ENCODE measurements around the gene CRABP1. TPM values are rescaled to one million over a fixed set of nuclear protein-coding genes. Genes with fewer than 3 reads are reported as not detected.

Gene CRABP1
- total RNA-seq, 4 donors from 2014 or later = not detected

DNA sequence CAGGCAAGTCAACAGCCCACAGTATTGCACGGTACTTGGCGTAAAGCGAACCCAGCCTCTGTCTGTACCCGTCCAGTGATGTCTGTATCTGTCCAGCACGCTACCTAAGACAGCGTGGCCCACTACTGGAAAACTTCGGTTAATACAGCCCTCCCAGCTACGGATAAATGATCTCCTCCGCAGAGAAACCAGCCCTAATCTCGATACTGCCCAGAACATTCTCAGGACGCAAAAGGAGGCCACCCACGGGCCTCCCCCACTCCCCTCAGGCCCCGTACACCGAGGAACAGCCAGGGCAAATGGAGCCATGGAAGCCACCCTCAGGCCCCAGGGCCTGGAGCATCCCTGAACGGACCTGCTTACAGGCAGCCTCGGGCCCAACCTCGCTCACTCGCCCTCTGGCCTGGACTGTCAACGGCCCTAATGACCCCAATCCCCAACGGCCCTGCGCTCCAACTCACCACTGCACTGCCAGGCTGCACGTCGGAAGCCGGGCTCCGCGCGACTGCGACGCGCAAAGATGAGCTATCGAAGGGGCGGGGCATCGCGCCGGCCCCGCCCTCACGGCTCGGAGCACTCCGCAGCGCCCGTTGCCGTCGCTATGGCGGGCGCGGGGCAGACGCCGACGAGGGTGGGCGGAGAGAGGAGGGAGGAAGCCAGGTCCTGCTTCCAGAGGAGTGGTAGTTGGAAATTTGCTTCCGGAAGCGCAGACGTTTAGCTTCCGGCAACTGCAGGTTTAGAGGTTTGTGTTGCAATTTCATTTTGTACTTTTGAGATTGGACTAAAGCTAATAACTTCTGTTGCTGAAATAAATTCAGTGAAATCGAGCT, 40.8 kb upstream of the CRABP1 start, which contains the start of gene SKIC8:
SKIC8 (minus strand) TSS at position 509 of the 830 bp plus-strand sequence. CDS start 3,923 bp downstream, outside the sequence.
- DNase-seq (peak; percentile 80 to 91), ATAC-seq (peak; percentile 92 to 95)
- in situ Hi-C loops (cut with MboI; ENCODE audit: low sequenced_read_pairs in 4 of 4) (no loop called here), intact Hi-C loops (cut with DNase I; ENCODE audit: low total_unique reads) (loop anchor here (1.0 to 2.0 kb wide), 2 partner anchors 35 to 139 kb away; partner anchors contain the start of genes DNAJA4 and IREB2)
- H3K27me3 ChIP-seq = no peaks in the 10 kb centered on the region
- TF ChIP-seq POLR2A (IDR thresholded peaks at IDR 0.05) = peak; percentile 78 to 85
- no peak for TF ChIP-seq CTCF (IDR thresholded peaks at IDR 0.05 in 4 of 5, conservative IDR thresholded peaks at IDR 0.05 in 1 of 5)
- peak within 1 kb of the TSS; percentile 74 to 98 (median 92) for H3K4me3 ChIP-seq
- peaks cover 16 to 19% of the 10 kb centered on the region in 2 donors for H3K4me1 ChIP-seq
- no peaks in the 10 kb centered on the region for H3K36me3 ChIP-seq
- H3K27ac ChIP-seq = peak within 1 kb of the TSS; percentile 84 to 88 (median 85)
- H3K9me3 ChIP-seq = no peaks in the 10 kb centered on the region

DNA sequence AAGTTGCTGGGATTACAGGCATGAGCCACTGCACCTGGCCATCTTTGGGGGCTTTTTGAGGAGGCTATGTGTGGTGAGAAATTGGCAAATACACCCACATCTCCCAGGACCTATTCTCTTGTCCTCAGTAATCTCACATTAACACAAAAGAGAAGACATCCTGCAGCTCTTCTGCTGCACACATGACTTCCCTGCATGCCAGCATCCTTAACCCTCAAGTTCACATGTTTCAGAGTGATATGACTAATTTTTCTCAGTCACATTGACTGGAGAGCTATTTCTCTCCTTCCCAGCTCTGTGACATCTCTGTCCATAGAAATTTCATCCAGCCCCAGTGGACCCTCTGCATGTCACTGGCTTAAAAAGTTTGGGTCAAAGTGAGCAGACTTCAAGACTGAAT, 38.8 kb upstream of the CRABP1 start:
- intact Hi-C loops (cut with DNase I; ENCODE audit: low total_unique reads) (no loop called here), in situ Hi-C loops (cut with MboI; ENCODE audit: low sequenced_read_pairs in 4 of 4) (loop anchor here in 2 of 4 donors (10.0 kb wide), 2 partner anchors 123 to 133 kb away; partner anchors contain the start of gene IREB2 (in 1 of the 2))
- TF ChIP-seq CTCF (IDR thresholded peaks at IDR 0.05 in 4 of 5, conservative IDR thresholded peaks at IDR 0.05 in 1 of 5) = no peak
- TF ChIP-seq POLR2A (IDR thresholded peaks at IDR 0.05) = no peak
- no peak for DNase-seq
- H3K4me1 ChIP-seq = peaks cover 16 to 19% of the 10 kb centered on the region in 2 donors
- no peak overlapping the region for H3K27ac ChIP-seq
- no peaks in the 10 kb centered on the region for H3K36me3 ChIP-seq
- no peaks in the 10 kb centered on the region for H3K9me3 ChIP-seq
- H3K27me3 ChIP-seq = no peaks in the 10 kb centered on the region
- no peak for ATAC-seq
- H3K4me3 ChIP-seq = no peak overlapping the region

DNA sequence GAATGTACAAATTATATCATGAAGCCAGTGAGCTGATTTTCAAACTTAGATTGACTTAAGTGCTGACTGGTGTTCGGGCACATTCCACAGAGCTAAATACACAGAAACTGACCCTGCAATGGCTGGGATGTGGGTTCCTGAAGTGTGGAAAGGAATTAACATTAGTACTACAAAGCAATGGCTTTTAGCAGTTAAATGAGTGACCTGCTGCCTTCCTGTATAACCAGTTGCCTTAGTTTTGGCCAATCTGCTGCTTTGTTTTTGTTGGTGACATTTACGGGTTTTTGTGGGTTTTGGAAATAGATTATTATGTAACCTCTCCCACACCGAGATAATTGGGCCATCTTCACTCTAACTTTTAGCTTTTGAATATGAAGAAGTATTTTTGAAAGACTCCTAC, 38.3 kb upstream of the CRABP1 start:
- no peak overlapping the region for H3K27ac ChIP-seq
- no peak for DNase-seq
- no peaks in the 10 kb centered on the region for H3K27me3 ChIP-seq
- H3K9me3 ChIP-seq = no peaks in the 10 kb centered on the region
- peaks cover 16 to 19% of the 10 kb centered on the region in 2 donors for H3K4me1 ChIP-seq
- H3K36me3 ChIP-seq = no peaks in the 10 kb centered on the region
- in situ Hi-C loops (cut with MboI; ENCODE audit: low sequenced_read_pairs in 4 of 4) (loop anchor here in 2 of 4 donors (10.0 kb wide), 2 partner anchors 123 to 133 kb away; partner anchors contain the start of gene IREB2 (in 1 of the 2)), intact Hi-C loops (cut with DNase I; ENCODE audit: low total_unique reads) (no loop called here)
- no peak for TF ChIP-seq POLR2A (IDR thresholded peaks at IDR 0.05)
- no peak for TF ChIP-seq CTCF (IDR thresholded peaks at IDR 0.05 in 4 of 5, conservative IDR thresholded peaks at IDR 0.05 in 1 of 5)
- ATAC-seq = no peak
- no peak overlapping the region for H3K4me3 ChIP-seq

DNA sequence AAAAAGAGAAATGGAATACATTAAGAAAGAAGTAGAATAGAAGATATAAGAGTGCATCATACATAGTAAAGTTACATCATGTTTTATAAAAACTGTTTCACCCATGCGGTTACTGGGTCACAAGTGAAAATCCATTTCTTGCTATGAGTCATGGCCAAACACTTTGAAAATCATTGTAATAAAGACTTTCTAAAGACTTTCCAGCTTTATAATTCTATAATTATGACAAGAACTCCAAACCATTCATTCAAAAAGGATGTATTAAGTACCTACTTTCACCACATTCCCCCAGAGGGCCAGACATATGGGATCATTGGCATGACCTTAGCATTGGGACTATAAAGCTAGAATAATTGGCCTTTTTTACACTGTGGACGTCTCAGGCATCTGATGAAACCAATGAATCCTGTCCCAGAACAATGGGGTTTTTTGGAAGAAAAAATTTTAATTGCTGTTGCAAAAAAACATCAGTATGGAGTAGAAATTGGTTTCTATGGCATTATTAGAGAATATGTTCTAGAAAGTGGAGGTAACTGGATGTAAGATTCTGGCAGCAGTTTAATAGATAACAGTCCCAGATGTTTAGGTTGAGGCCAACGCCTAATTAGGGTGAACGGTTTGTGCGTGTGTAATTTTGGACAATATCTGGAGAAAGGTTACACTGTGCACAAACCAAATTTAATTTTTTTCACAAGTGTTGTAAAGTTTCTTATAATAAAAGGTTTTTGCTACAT, 37.4 kb upstream of the CRABP1 start:
- H3K4me3 ChIP-seq = no peak overlapping the region
- intact Hi-C loops (cut with DNase I; ENCODE audit: low total_unique reads) (no loop called here), in situ Hi-C loops (cut with MboI; ENCODE audit: low sequenced_read_pairs in 4 of 4) (loop anchor here in 2 of 4 donors (10.0 kb wide), 2 partner anchors 122 to 132 kb away; partner anchors contain the start of gene IREB2 (in 1 of the 2))
- H3K27me3 ChIP-seq = no peaks in the 10 kb centered on the region
- no peak for DNase-seq
- H3K9me3 ChIP-seq = no peaks in the 10 kb centered on the region
- no peak overlapping the region for H3K27ac ChIP-seq
- no peak for TF ChIP-seq POLR2A (IDR thresholded peaks at IDR 0.05)
- no peak for TF ChIP-seq CTCF (IDR thresholded peaks at IDR 0.05 in 4 of 5, conservative IDR thresholded peaks at IDR 0.05 in 1 of 5)
- H3K36me3 ChIP-seq = no peaks in the 10 kb centered on the region
- ATAC-seq = no peak
- peaks cover 12 to 15% of the 10 kb centered on the region in 2 donors for H3K4me1 ChIP-seq

All from gastrocnemius medialis (tissue), 4 donors.